Hepatic stellate cell (primary cell): ENCODE data around the gene WASF2.
"Not testable (repeated sequence)": the region's sequence is repeated elsewhere in the genome, so short reads cannot be mapped to it uniquely, and the experiment has no call there.

Experiments used
- DNase-seq: peaks from one replicate; pipeline ENCODE4 v3.0.0; 2011; ENCODE audit warnings: low spot score

WASF2 gene

GRCh38 chr1:27418326-27419185, 71.4 kb downstream of the WASF2 start:
- DNase-seq, result peak; percentile 89

GRCh38 chr1:27417713-27418112, 72.3 kb downstream of the WASF2 start:
- DNase-seq, result no peak

- no peak for DNase-seq
Observed at GRCh38 chr1:27416387-27417111, 73.4 kb downstream of the WASF2 start.

- DNase-seq, result no peak
Observed at GRCh38 chr1:27414091-27414490, 75.9 kb downstream of the WASF2 start.

- DNase-seq, result no peak
Observed at GRCh38 chr1:27413004-27413403, 77.0 kb downstream of the WASF2 start.

GRCh38 chr1:27412502-27412901, 77.5 kb downstream of the WASF2 start:
- DNase-seq, result no peak

- no peak for DNase-seq
Observed at GRCh38 chr1:27410709-27411108, 79.3 kb downstream of the WASF2 start.

GRCh38 chr1:27409669-27410068, 80.3 kb downstream of the WASF2 start:
- DNase-seq, result no peak

- no peak for DNase-seq
Observed at GRCh38 chr1:27408151-27408550, 81.8 kb downstream of the WASF2 start.

GRCh38 chr1:27406791-27407190, 83.2 kb downstream of the WASF2 start:
- DNase-seq, result not testable (repeated sequence)

- DNase-seq, result no peak
Observed at GRCh38 chr1:27406362-27406680, 83.6 kb downstream of the WASF2 start.

GRCh38 chr1:27405598-27406361, 84.2 kb downstream of the WASF2 start:
- DNase-seq, result not testable (repeated sequence)

GRCh38 chr1:27405074-27405473, 84.9 kb downstream of the WASF2 start:
- peak; percentile 71 for DNase-seq

GRCh38 chr1:27403931-27404330, 86.0 kb downstream of the WASF2 start:
- DNase-seq, result no peak

GRCh38 chr1:27403065-27403726, 86.8 kb downstream of the WASF2 start:
- peak; percentile 63 for DNase-seq

GRCh38 chr1:27402349-27402754, 87.6 kb downstream of the WASF2 start:
- DNase-seq, result peak; percentile 78

GRCh38 chr1:27400963-27401341, 89.0 kb downstream of the WASF2 start:
- DNase-seq, result no peak

- DNase-seq, result no peak
Observed at GRCh38 chr1:27400082-27400962, 89.6 kb downstream of the WASF2 start.

- no peak for DNase-seq
Observed at GRCh38 chr1:27399251-27400025, 90.5 kb downstream of the WASF2 start.

- no peak for DNase-seq
Observed at GRCh38 chr1:27398405-27399149, 91.4 kb downstream of the WASF2 start.
